HG02623 (cell line): ENCODE results near the gene CATSPERZ.
A peak's percentile ranks its signal among the peaks of the same experiment; 100 is the strongest.
"Not testable (repeated sequence)": the region's sequence is repeated elsewhere in the genome, so short reads cannot be mapped to it uniquely, and the experiment has no call there.

Experiments
- ATAC-seq: cut with Tn5 transposase; IDR thresholded peaks from one replicate; pipeline ENCODE4 v1.9.1; 2021; ENCODE audit warnings: moderate library complexity; ENCODE audit not compliant: unreplicated experiment

CATSPERZ gene

DNA sequence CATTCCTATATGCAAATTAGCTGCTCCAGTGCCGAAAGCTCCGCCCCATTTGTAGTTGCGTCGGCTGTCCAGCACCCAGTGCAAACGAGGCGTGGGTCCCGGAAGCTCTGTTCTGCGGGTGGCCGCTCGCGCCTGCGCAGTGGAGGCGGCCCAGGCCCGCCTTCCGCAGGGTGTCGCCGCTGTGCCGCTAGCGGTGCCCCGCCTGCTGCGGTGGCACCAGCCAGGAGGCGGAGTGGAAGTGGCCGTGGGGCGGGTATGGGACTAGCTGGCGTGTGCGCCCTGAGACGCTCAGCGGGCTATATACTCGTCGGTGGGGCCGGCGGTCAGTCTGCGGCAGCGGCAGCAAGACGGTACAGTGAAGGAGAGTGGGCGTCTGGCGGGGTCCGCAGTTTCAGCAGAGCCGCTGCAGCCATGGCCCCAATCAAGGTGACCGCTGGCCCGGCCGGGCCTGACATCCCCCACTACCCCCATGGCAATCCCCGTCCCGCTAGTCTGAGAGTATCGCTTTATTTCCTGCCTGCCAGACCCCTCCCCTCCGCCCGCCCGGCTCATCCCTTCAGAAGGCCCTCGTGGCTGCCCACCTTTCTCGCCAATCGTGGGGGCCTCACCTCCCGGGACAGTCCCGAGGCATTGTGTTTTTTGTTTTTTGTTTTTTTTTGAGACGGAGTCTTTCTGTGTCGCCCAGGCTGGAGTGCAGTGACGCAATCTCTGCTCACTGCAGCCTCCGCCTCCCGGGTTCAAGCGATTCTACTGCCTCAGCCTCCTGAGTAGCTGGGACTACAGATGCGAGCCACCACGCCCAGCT lies 18.0 kb downstream of the CATSPERZ start, which contains the start of gene PRDX5:
Gene PRDX5 (plus strand): TSS at position 161 of the 805 bp plus-strand sequence. CDS start 95 bp downstream, at position 256.
- peak; percentile 60 for ATAC-seq

DNA sequence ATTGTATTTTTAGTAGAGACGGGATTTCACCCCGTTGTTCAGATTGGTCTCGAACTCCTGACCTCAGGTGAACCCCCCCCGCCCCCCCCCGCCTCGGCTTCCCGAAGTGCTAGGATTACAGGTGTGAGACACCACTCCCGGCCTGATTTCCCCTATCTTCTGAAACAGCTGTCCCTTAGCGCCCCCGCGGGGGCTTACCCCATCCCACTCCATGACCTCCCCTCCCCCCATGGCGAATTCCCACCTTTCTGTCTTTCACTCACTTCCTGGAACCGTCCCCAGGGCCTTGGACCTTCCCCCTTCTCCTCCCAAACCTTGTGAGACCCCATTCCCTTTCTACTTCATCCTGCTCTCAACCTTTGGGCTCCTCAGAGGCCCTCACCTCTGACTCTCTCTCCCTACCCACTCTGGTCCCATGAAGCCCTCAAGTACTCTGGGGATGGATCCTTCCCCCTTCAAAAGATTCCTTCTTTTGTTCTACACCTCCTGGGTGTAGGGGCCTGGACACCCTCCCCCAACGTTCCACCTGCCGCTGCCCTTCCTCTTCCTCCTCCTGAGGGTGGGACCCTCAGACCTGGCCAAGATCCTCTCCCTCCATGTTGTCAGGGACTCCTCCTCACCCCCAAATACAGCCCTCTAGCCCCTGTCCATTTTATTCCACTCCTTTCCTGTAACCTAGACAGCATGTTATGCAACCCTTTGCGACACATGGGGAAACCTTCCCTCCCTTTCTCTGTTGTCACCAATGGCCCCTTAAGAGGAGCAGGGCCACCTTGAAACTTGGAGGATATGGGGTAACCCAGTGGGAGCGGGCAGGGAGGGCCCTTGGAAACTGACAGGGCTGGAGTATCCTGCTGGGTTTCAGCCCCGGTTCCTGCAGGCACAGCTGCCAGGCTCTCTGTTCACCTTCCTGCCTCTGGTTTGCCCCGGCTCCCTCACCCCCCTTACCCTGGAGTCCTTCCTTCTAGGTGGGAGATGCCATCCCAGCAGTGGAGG lies 18.9 kb downstream of the CATSPERZ start:
- ATAC-seq, result no peak

DNA sequence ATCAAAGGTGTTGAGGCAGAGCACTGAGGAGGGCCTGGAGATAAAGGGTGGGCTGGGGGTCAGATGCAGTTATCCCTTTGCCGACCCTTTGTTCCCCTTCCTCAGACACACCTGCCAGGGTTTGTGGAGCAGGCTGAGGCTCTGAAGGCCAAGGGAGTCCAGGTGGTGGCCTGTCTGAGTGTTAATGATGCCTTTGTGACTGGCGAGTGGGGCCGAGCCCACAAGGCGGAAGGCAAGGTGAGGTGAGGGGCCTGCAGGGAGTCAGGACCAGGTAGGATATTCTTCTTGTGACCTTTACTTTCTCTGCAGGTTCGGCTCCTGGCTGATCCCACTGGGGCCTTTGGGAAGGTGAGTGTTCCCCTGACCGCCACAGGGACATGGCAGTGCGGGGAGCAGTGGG lies 20.4 kb downstream of the CATSPERZ start:
- no peak for ATAC-seq

DNA sequence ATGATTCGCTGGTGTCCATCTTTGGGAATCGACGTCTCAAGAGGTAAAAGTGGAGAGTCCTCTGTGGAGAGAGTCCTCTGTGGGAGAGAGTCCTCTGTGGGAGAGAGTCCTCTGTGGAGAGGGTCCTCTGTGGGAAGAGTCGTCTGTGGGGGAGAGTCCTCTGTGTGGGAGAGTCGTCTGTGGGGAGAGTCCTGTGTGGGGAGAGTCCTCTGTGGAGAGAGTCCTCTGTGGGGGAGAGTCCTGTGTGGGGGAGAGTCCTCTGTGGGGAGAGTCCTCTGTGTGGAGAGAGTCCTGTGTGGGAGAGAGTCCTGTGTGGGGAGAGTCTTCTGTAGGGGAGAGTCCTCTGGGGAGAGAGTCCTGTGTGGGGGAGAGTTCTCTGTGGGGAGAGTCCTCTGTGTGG lies 20.9 kb downstream of the CATSPERZ start:
- no peak for ATAC-seq

DNA sequence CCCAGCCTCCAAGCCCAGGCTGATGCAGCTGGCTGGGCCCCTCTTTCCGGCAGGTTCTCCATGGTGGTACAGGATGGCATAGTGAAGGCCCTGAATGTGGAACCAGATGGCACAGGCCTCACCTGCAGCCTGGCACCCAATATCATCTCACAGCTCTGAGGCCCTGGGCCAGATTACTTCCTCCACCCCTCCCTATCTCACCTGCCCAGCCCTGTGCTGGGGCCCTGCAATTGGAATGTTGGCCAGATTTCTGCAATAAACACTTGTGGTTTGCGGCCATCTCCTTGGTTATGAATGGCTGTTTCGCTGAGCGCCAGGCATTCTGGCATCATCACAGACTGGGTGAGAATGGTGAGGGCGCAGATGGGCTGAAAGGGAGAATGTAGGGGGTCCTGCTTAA lies 21.4 kb downstream of the CATSPERZ start:
- ATAC-seq, result no peak

DNA sequence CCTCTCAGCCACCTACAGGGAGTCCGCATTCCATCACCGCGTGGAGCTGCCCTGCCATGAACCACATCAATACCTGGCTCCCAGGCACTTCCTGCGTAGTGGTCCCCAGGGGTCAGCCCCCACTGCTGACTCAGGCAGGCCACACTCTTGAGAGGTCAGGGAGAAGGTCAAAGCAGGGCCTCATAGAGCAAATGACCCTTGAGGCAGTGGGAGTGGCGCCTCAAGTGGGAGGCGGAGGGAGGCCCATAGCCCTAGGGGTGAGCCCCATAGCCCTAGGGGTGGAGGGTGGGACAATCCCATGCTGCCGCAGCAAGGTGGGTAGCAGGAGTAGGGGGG lies 22.7 kb downstream of the CATSPERZ start:
- ATAC-seq, result no peak

- ATAC-seq, result no peak
Observed at GRCh38 chr11:64323373-64323772, 23.2 kb downstream of the CATSPERZ start.

DNA sequence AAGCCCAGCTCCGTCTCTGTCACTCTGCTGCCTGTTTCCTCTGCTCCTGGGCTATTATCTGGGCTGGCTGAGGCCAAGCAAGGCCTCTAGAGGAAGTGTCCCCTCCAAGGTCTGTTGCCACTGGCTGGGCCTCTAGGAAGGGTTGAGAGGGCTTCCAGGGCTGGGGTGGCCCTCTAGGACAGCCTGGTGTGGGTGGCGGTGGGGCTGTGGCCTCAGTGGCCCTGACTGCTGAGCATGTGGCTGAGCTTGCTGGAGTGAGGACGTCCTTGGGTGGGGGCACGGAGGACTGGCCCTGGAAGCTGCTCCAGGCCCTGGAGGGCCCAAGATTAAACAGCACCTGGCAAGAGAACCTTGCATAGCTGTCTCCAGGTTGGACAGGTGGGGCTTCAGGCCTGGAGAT lies 23.8 kb downstream of the CATSPERZ start:
- not testable (repeated sequence) for ATAC-seq

- ATAC-seq, result no peak
Observed at GRCh38 chr11:64324692-64325469, 24.7 kb downstream of the CATSPERZ start.

- ATAC-seq, result no peak
Observed at GRCh38 chr11:64327375-64327774, 27.2 kb downstream of the CATSPERZ start.

GRCh38 chr11:64327993-64328392 lies 27.8 kb downstream of the CATSPERZ start:
- no peak for ATAC-seq

DNA sequence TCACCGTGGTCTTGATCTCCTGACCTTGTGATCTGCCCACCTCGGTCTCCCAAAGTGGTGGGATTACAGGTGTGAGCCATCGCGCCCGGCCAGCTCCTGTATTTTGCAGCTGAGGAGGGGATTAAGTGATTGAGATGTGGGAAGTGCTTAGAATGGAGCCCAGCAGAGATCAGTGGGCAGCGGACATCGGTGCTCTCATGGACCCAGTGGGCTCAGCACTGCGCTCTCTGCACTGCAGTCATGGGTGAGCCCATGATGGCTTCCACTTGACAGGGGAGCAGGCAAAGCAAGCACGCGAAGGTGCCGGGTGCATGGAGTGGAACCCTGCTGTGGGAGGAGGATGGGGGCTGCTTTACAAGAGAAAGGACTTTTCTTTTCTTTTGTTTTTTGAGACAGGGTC lies 30.7 kb downstream of the CATSPERZ start:
- ATAC-seq, result no peak

DNA sequence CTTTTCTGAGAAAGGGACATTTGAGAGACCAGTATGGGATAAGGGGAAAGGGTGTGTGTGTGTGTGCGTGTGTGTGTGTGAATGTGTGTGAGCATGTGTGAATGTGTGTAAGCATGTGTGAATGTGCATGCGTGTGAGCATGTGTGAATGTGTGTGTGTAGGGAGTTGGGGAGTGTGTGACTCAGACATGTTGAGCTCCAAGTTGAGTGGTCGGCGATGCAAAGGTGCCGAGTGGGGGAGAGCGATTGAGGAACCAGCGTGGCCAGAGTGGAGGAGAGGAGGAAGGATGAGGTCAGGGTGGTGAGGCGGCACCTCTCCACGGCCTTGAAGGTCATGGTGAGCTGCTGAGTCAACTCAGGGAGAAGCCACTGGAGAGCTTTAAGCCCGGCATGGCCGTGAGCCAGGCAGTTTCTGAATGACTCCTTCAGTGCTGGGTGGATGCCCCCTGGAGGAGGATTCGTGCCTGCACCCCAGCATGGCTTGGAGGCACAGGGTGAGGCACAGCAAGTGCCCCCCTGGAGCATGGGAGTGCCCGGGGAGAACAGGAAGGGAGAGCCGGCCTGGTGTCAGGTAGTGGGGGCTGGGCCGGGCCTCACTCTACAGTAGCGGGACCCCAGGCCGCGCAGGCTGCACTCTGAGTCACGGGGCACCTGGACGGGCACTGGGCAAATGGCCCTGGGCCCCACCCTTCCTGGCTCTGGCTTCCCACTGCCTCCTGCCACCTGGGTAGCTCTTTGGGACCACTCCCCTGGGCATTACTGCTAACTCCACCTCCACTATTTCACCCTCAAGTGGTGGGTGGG lies 31.6 kb downstream of the CATSPERZ start:
- no peak for ATAC-seq

DNA sequence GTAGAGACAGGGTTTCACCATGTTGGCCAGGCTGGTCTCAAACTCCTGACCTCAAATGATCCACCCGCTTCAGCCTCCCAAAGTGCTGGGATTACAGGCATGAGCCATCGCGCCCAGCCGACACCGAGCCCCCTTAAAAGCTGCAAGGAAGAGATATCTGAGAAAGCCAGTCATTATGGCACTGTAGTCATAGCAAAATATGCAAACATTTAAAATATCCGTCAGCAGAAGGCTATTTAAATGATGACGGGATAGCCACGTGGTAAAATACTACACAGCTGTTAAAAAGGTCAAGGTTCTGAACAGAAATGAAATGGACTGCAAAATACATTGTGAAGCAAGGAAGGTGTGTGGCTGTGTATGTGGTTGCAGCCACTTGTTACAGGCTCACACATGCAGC lies 33.4 kb downstream of the CATSPERZ start:
- ATAC-seq, result no peak

- ATAC-seq, result peak; percentile 81
Observed at GRCh38 chr11:64334764-64335735, 34.9 kb downstream of the CATSPERZ start.

DNA sequence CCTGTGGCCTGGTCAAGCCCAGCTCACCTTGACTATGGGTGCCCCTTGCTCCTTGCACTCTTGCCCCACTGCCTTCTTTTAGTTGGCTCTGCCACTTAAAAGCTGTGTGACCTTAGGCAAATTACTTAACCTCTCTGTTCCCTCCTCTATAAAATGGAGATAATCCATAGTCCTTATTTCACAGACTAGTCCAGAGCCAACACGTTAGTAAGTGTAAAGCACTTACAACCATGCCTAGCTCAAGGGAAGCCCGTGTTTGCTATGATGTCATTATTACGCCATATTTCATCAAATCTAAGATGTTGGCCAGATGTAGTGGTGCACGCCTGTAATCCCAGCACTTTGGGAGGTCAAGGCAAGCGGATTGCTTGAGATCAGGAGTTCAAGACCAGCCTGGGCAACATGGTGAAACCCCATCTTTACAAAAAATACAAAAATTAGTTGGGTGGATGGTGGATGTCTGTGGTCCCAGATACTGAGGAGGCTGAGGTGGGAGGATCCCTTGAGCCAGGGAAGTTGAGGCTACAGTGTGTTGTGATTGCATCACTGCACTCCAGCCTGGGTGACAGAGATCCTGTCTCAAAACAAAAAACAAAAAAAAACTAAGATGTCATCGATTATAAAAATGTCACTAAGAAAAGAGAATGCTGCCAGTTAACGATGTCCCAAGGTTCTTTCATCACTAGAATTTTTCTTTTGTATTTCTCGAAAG lies 37.5 kb downstream of the CATSPERZ start:
- no peak for ATAC-seq

DNA sequence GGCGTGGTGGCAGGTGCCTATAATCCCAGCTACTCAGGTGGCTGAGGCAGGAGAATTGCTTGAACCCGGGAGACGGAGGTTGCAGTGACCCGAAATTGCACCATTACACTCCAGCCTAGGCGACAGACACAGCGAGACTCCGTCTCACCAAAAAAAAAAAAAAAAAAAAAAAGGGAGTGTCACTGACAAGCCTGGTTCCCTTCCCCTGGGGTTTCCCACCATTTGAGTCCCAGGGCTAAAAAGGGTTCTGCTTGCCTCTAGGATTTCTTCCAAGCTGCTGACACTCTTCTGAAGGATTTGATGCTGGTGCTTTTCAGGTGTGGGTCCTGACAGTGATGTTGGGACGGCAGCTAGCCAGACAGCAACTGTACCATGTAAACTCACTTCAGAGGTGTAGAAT lies 38.6 kb downstream of the CATSPERZ start:
- no peak for ATAC-seq

DNA sequence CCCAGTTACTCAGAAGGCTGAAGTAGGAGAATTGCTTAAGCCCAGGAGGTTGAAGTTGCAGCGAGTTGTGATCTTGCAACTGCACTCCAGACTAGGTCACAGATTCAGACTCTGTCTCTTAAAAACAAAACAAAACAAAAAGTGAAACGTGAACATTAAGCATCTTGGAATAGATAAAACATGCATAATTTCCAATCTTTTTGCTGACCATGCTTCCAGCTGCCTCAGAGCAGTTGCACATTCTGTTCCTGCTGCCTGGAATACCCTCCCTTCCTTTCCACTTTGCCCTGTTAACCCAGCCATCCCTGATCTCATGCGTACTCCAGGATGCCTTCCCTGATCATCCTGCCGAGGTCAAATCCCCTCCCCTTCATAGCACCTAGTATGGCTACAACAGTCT lies 39.1 kb downstream of the CATSPERZ start:
- no peak for ATAC-seq
